ENCODE measurements around the gene PRAME. TPM values are rescaled to one million over a fixed set of nuclear protein-coding genes. Genes with fewer than 3 reads are reported as not detected.

Gene PRAME
- total and polyA plus RNA-seq, 2 of the 13 experiments (the other 11 are each of a cell fraction or from before 2014, with no cell fraction given), result 0.11 to 0.83 TPM

DNA sequence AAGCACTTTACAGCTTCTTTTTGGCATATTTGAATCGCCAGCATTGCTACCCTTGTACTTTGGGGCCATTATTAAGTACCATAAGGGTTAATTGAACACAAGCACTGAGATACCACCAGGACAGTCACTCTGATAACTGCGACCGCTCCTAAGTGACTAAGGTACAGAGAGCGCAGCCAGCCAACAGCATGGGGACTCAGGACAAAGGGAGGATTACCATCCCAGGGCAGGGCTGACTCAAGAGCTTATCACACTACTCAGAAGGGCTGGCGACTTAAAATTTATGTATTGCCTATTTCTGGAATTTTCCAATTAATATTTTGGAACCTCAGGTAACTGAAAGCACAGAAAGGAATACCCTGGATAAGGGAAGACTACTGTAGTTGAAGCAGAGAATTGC is 39.5 kb downstream of the PRAME start:
- Histone ChIP-seq H4K20me1 (ENCODE audit: insufficient read depth, low read length) (no peaks in the 10 kb centered on the region), H3K4me1 (ENCODE audit: insufficient read depth, low read length) (peaks cover 21% of the 10 kb centered on the region), H3K27me3 (ENCODE audit: control insufficient read depth in 1 of 2, insufficient read depth in 2 of 2, low read length in 2 of 2) (peaks cover 0 to 4% of the 10 kb centered on the region in 2 experiments; a peak in 2 of 5 replicates), H3K4me3 (replicated peaks in 1 of 3; ENCODE audit: insufficient read depth in 1 of 3, low read depth in 2 of 3, low read length in 3 of 3) (peak overlapping the region; percentile 47 to 69 (median 68)), H3K79me2 (ENCODE audit: insufficient read depth, low read length) (no peaks in the 10 kb centered on the region), H3K9ac (ENCODE audit: insufficient read depth, low read depth, low read length) (peak overlapping the region; percentile 55), H3K9me3 (ENCODE audit: low read length) (no peaks in the 10 kb centered on the region), H3K27ac (ENCODE audit: extremely low read length, insufficient read depth, low read length) (peak overlapping the region; percentile 32), H3K4me2 (ENCODE audit: low read depth, low read length) (peak overlapping the region; percentile 93), H2AFZ (ENCODE audit: low read length) (peak overlapping the region; percentile 96), H3K36me3 (replicated peaks in 1 of 2; ENCODE audit: control insufficient read depth in 1 of 2, insufficient read depth in 2 of 2, low read length in 2 of 2) (no peaks in the 10 kb centered on the region; a peak in 1 of 5 replicates)
- POLR2A ChIA-PET, result interaction anchor here (0.9 to 2.1 kb wide), 3 partner anchors 8 to 13 kb away, joined by 3 to 32 read pairs (median 3); partner anchors contain the start of gene ZNF280B
- 0% methylated on average over 5 of the region's 5 CpGs for WGBS (ENCODE audit: low lambda C conversion rate)
- BruUV-seq (replicated peaks), result TSS peak; percentile 87
- intact Hi-C loops (cut with micrococcal nuclease; ENCODE audit: unreplicated experiment), result no loop called here
- in situ Hi-C loops (cut with HindIII; ENCODE audit: extremely low pct_ligation_motif_present, low pct_unique_long_range_greater_than_20kb), result no loop called here
- 0 out of 2 replicates have a peak, but pooled peaks have one; percentile 49 for TF ChIP-seq ZNF800 (CRISPR knock-in tag; IDR thresholded peaks at IDR 0.05)
- TF ChIP-seq SIN3A (IDR thresholded peaks at IDR 0.05; ENCODE audit: borderline replicate concordance, low read depth, low read length), result peak; percentile 25; the same call in 1 of the 2 replicates
- TF ChIP-seq ARHGAP35 (CRISPR knock-in tag; IDR thresholded peaks at IDR 0.05; ENCODE audit: borderline replicate concordance), result no peak
- TF ChIP-seq ZNF652 (CRISPR knock-in tag; IDR thresholded peaks at IDR 0.05; ENCODE audit: borderline replicate concordance, low read depth), result peak; percentile 87
- TF ChIP-seq, protein P1, sequence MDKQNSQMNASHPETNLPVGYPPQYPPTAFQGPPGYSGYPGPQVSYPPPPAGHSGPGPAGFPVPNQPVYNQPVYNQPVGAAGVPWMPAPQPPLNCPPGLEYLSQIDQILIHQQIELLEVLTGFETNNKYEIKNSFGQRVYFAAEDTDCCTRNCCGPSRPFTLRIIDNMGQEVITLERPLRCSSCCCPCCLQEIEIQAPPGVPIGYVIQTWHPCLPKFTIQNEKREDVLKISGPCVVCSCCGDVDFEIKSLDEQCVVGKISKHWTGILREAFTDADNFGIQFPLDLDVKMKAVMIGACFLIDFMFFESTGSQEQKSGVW (CRISPR knock-in tag; IDR thresholded peaks at IDR 0.05; ENCODE audit: borderline replicate concordance), result no peak
- CTCF ChIA-PET (ENCODE audit: low intra/inter-chr PET ratio, low total read pairs), result no interaction called here
- ATAC-seq (peak; percentile 90), DNase-seq (ENCODE audit: low spot score) (peak; percentile 48), FAIRE-seq (peak; percentile 69)

All from HepG2 (cell line).